Neural progenitor cell (in vitro differentiated cells): ENCODE measurements around the gene TANC1. TPM values are rescaled to one million over a fixed set of nuclear protein-coding genes. Genes with fewer than 3 reads are reported as not detected.
A peak's percentile ranks its signal among the peaks of the same experiment; 100 is the strongest.

Source experiments
- DNase-seq: peaks from one replicate; pipeline ENCODE4 v3.0.0-alpha.2; 2016; ENCODE audit warnings: low spot score
- H2AFZ ChIP-seq: fragments of 200-600 bp; sonication (generic); replicated peaks from 2 replicates; pipeline ENCODE4 v1.6.1; 2016; ENCODE audit warnings: antibody characterized with exemption
- H3F3A ChIP-seq: fragments of 200-600 bp; sonication (generic); 2 replicates; pipeline ENCODE4 v1.6.1; 2016; ENCODE audit warnings: antibody characterized with exemption, low read depth
- H3K27ac ChIP-seq: fragments of 200-600 bp; sonication (generic); 2 replicates; pipeline ENCODE4 v1.5.1; 2016; ENCODE audit warnings: mild to moderate bottlenecking
- H3K27me3 ChIP-seq: fragments of 200-600 bp; sonication (generic); 2 replicates; pipeline ENCODE4 v1.6.1; 2016; ENCODE audit warnings: mild to moderate bottlenecking, moderate library complexity
- H3K36me3 ChIP-seq: fragments of 200-600 bp; sonication (generic); 2 replicates; pipeline ENCODE4 v1.5.1; 2016
- H3K4me1 ChIP-seq: fragments of 200-600 bp; sonication (generic); 2 replicates; pipeline ENCODE4 v1.6.1; 2016; ENCODE audit warnings: mixed run types
- H3K4me2 ChIP-seq: fragments of 200-600 bp; sonication (generic); 2 replicates; pipeline ENCODE4 v1.6.1; 2016
- H3K4me3 ChIP-seq: fragments of 200-600 bp; sonication (generic); 2 replicates; pipeline ENCODE4 v1.5.1; 2016
- H3K79me2 ChIP-seq: fragments of 200-600 bp; sonication (generic); 2 replicates; pipeline ENCODE4 v1.6.1; 2016; ENCODE audit warnings: low read depth
- H3K9ac ChIP-seq: fragments of 200-600 bp; sonication (generic); 2 replicates; pipeline ENCODE4 v1.6.1; 2016
- H3K9me3 ChIP-seq: fragments of 200-600 bp; sonication (generic); 2 replicates; pipeline ENCODE4 v1.5.1; 2016; ENCODE audit warnings: low read depth
- H4K20me1 ChIP-seq: fragments of 200-600 bp; sonication (generic); 2 replicates; pipeline ENCODE4 v1.6.1; 2016; ENCODE audit warnings: low read depth
- H3K27ac Mint-ChIP-seq: 3 replicates; pipeline ENCODE4 v1.8.0; 2021; ENCODE audit warnings: mixed read lengths
- H3K27me3 Mint-ChIP-seq: 2 replicates; pipeline ENCODE4 v1.8.0; 2022; ENCODE audit warnings: low read depth, mild to moderate bottlenecking, inconsistent platforms, moderate library complexity, mixed read lengths; ENCODE audit not compliant: insufficient read depth
- H3K36me3 Mint-ChIP-seq: 3 replicates; pipeline ENCODE4 v1.8.0; 2021; ENCODE audit warnings: mixed read lengths
- H3K4me1 Mint-ChIP-seq: 3 replicates; pipeline ENCODE4 v1.8.0; 2021; ENCODE audit warnings: mixed read lengths
- H3K4me3 Mint-ChIP-seq: 3 replicates; pipeline ENCODE4 v1.8.0; 2021; ENCODE audit warnings: mild to moderate bottlenecking, moderate library complexity, mixed read lengths
- H3K9me3 Mint-ChIP-seq: 3 replicates; pipeline ENCODE4 v1.8.0; 2020; ENCODE audit warnings: mixed read lengths
- CTCF ChIP-seq: fragments of 200-600 bp; sonication (generic); IDR thresholded peaks from 2 replicates; pipeline ENCODE4 v1.5.1; 2017; ENCODE audit warnings: antibody characterized with exemption, mild to moderate bottlenecking
- EZH2 ChIP-seq: fragments of 200-600 bp; sonication (generic); IDR thresholded peaks from 2 replicates; pipeline ENCODE4 v1.6.1; 2017; ENCODE audit warnings: antibody characterized with exemption, mild to moderate bottlenecking, moderate library complexity
- EZH2phosphoT487 ChIP-seq: fragments of 200-600 bp; sonication (generic); IDR thresholded peaks from 2 replicates; pipeline ENCODE4 v1.6.1; 2017; ENCODE audit warnings: antibody characterized with exemption
- total RNA-seq: library from RNA; depleted of rRNA; stranded (reverse); fragments of >200 nt; gene quantifications from 2 replicates; pipeline ENCODE4 v1.2.3, GENCODE V29; 2015; ENCODE audit warnings: low replicate concordance

Gene TANC1
- total RNA-seq, 1 donor from 2014 or later, result 11.9 TPM

- Mint-ChIP-seq H3K36me3 (peaks cover 11% of the 10 kb centered on the region), H3K4me1 (peaks cover 26% of the 10 kb centered on the region), H3K9me3 (peaks cover 2% of the 10 kb centered on the region), H3K27ac (no peak overlapping the region), H3K4me3 (no peak overlapping the region), H3K27me3 (no peaks in the 10 kb centered on the region)
- no peaks in the 10 kb centered on the region for H3F3A ChIP-seq
- DNase-seq, result peak; percentile 47
- no peaks in the 10 kb centered on the region for H4K20me1 ChIP-seq
- no peak overlapping the region for H3K4me2 ChIP-seq
- H3K79me2 ChIP-seq, result no peaks in the 10 kb centered on the region
- TF ChIP-seq CTCF (no peak), EZH2phosphoT487 (no peak), EZH2 (no peak)
- H3K27ac ChIP-seq, result no peak overlapping the region
- peaks cover 41% of the 10 kb centered on the region for H3K4me1 ChIP-seq
- no peak overlapping the region for H2AFZ ChIP-seq
- no peak overlapping the region for H3K4me3 ChIP-seq
- H3K27me3 ChIP-seq, result no peaks in the 10 kb centered on the region
- no peaks in the 10 kb centered on the region for H3K9me3 ChIP-seq
- H3K36me3 ChIP-seq, result no peaks in the 10 kb centered on the region
- no peak overlapping the region for H3K9ac ChIP-seq
Measured at GRCh38 chr2:159148901-159149300, 180.5 kb downstream of the TANC1 start.

- Histone ChIP-seq H2AFZ (no peak overlapping the region), H3K27me3 (no peaks in the 10 kb centered on the region), H3K27ac (no peak overlapping the region), H4K20me1 (no peaks in the 10 kb centered on the region), H3K9ac (no peak overlapping the region), H3K9me3 (no peaks in the 10 kb centered on the region), H3K4me1 (peaks cover 49% of the 10 kb centered on the region), H3K79me2 (no peaks in the 10 kb centered on the region), H3F3A (no peaks in the 10 kb centered on the region), H3K36me3 (no peaks in the 10 kb centered on the region), H3K4me3 (no peak overlapping the region), H3K4me2 (no peak overlapping the region)
- no peak for DNase-seq
- H3K4me3 Mint-ChIP-seq, result no peak overlapping the region
- peaks cover 2% of the 10 kb centered on the region for H3K9me3 Mint-ChIP-seq
- no peaks in the 10 kb centered on the region for H3K27me3 Mint-ChIP-seq
- no peak for TF ChIP-seq CTCF
- no peak for TF ChIP-seq EZH2phosphoT487
- no peak for TF ChIP-seq EZH2
- no peak overlapping the region for H3K27ac Mint-ChIP-seq
- H3K36me3 Mint-ChIP-seq, result peaks cover 11% of the 10 kb centered on the region
- H3K4me1 Mint-ChIP-seq, result peaks cover 35% of the 10 kb centered on the region
Measured at GRCh38 chr2:159149747-159150146, 181.3 kb downstream of the TANC1 start.

GRCh38 chr2:159150280-159150746, 181.9 kb downstream of the TANC1 start:
- no peak overlapping the region for H3K4me3 ChIP-seq
- Mint-ChIP-seq H3K27ac (no peak overlapping the region), H3K9me3 (peaks cover 2% of the 10 kb centered on the region), H3K4me3 (no peak overlapping the region), H3K4me1 (peaks cover 40% of the 10 kb centered on the region), H3K36me3 (peaks cover 11% of the 10 kb centered on the region), H3K27me3 (no peaks in the 10 kb centered on the region)
- no peak overlapping the region for H2AFZ ChIP-seq
- no peak overlapping the region for H3K9ac ChIP-seq
- TF ChIP-seq CTCF (no peak), EZH2 (no peak), EZH2phosphoT487 (no peak)
- H3K79me2 ChIP-seq, result no peaks in the 10 kb centered on the region
- DNase-seq, result peak; percentile 41
- H3K36me3 ChIP-seq, result no peaks in the 10 kb centered on the region
- no peaks in the 10 kb centered on the region for H3F3A ChIP-seq
- no peaks in the 10 kb centered on the region for H4K20me1 ChIP-seq
- H3K27me3 ChIP-seq, result no peaks in the 10 kb centered on the region
- no peak overlapping the region for H3K27ac ChIP-seq
- no peak overlapping the region for H3K4me2 ChIP-seq
- no peaks in the 10 kb centered on the region for H3K9me3 ChIP-seq
- peaks cover 55% of the 10 kb centered on the region for H3K4me1 ChIP-seq
